GOT3 (cell line): ENCODE data around the gene ZSCAN32.

ENCODE experiments used
- DNase-seq: peaks from one replicate; lab custom pipeline; 2025; ENCODE audit warnings: mixed read lengths; lab: John Stamatoyannopoulos, UW

ZSCAN32 gene

GRCh38 chr16:3356118-3356517, 44.7 kb downstream of the ZSCAN32 start:
- DNase-seq, result no peak

DNA sequence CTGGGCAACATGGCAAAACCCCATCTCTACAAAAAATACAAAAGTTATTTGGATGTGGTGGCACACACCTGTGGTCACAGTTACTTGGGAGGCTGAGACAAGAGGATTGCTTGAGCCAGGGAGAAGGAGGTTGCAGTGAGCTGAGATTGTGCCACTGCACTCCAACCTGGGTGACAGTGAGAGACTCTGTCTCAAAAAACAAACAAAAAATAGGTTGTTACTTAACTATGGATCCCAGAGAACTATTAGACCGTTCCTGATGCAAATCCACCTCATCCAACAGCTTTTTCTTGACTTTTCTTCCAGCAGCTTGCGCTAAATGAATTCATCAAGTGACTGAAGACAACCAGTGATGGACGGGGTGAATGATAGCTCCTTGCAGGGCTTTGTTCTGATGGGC, 45.2 kb downstream of the ZSCAN32 start, which contains the start of gene OR2C1:
TSS of gene OR2C1 (plus strand) at position 301 of the 400 bp plus-strand sequence. CDS start at position 353, 52 bp downstream.
- no peak for DNase-seq

DNA sequence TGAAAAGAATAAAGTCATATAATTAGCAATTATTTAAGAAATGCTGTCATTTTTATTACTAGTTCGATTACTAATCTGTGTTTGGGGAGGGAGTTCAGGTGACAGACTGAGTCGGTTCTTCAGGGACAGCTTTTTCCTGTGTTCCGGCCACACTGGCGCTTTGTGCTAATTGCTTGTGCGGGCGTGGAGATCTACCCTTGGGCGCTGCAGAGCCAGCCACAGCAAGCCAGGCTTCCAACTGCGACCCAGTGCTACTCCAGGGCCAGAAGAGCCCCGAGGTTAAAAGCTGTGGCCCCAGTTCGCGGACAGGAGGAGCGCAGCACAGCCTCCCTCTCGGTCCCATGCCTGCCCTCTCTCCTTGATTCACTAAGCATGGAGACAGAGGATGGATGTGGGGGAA, 51.6 kb downstream of the ZSCAN32 start:
- no peak for DNase-seq

- no peak for DNase-seq
Measured at GRCh38 chr16:3348547-3349167, 52.1 kb downstream of the ZSCAN32 start.

- no peak for DNase-seq
Measured at GRCh38 chr16:3347586-3347985, 53.2 kb downstream of the ZSCAN32 start.

DNA sequence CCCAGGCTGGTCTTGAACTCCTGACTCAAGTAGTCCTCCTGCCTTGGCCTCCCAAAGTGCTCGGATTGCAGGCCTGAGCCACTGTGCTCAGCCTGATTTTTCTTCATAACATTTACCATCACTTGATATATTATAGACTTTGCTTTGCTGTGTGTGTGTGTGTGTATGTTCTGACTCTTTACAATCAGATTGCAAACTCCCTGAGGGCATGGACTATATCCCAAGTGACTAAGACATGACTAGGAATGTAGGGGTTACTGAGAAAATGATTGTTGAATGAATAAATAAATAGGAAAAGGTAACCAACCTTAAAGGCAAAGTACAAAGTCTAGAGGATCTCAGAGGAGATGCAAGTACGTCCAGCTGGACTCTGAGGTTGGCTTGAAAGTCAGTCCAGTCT, 54.8 kb downstream of the ZSCAN32 start:
- DNase-seq, result no peak
